Hepatocyte (in vitro differentiated cells): ENCODE data around the gene SLC6A12. TPM values are rescaled to one million over a fixed set of nuclear protein-coding genes. Genes with fewer than 3 reads are reported as not detected.
A peak's percentile ranks its signal among the peaks of the same experiment; 100 is the strongest.

ENCODE experiments used
- DNase-seq: peaks from one replicate; pipeline ENCODE4 v3.0.0-alpha.2; 2016; ENCODE audit warnings: low spot score
- H2AFZ ChIP-seq: fragments of 200-600 bp; sonication (generic); 2 replicates; pipeline ENCODE4 v1.6.0; 2016; ENCODE audit warnings: antibody characterized with exemption, mild to moderate bottlenecking
- H3K27ac ChIP-seq: fragments of 200-600 bp; sonication (generic); 2 replicates; pipeline ENCODE4 v1.5.1; 2016; ENCODE audit warnings: mild to moderate bottlenecking
- H3K27me3 ChIP-seq: fragments of 200-600 bp; sonication (generic); 2 replicates; pipeline ENCODE4 v1.6.1; 2016
- H3K36me3 ChIP-seq: fragments of 200-600 bp; sonication (generic); replicated peaks from 2 replicates; pipeline ENCODE4 v1.5.1; 2016; ENCODE audit warnings: low read depth; ENCODE audit not compliant: insufficient read depth
- H3K4me1 ChIP-seq: fragments of 200-600 bp; sonication (generic); 2 replicates; pipeline ENCODE4 v1.5.1; 2016; ENCODE audit warnings: mild to moderate bottlenecking, moderate library complexity; ENCODE audit not compliant: insufficient read depth
- H3K4me2 ChIP-seq: fragments of 200-600 bp; sonication (generic); 2 replicates; pipeline ENCODE4 v1.6.0; 2016
- H3K4me3 ChIP-seq: fragments of 200-600 bp; sonication (generic); 2 replicates; pipeline ENCODE4 v1.5.1; 2016; ENCODE audit warnings: mild to moderate bottlenecking
- H3K79me2 ChIP-seq: fragments of 200-600 bp; sonication (generic); 2 replicates; pipeline ENCODE4 v1.6.0; 2017; ENCODE audit warnings: mild to moderate bottlenecking
- H3K9me2 ChIP-seq: fragments of 200-600 bp; sonication (generic); replicated peaks from 2 replicates; pipeline ENCODE4 v1.6.0; 2017; ENCODE audit warnings: mild to moderate bottlenecking; ENCODE audit not compliant: insufficient read depth
- H3K9me3 ChIP-seq: fragments of 200-600 bp; sonication (generic); 2 replicates; pipeline ENCODE4 v1.5.1; 2016; ENCODE audit warnings: low read depth, mild to moderate bottlenecking
- H4K20me1 ChIP-seq: fragments of 200-600 bp; sonication (generic); 2 replicates; pipeline ENCODE4 v1.6.0; 2016; ENCODE audit warnings: mild to moderate bottlenecking; ENCODE audit not compliant: insufficient read depth, poor library complexity, severe bottlenecking
- EZH2 ChIP-seq: fragments of 200-600 bp; sonication (generic); IDR thresholded peaks from 2 replicates; pipeline ENCODE4 v1.6.1; 2016; ENCODE audit warnings: antibody characterized with exemption, mild to moderate bottlenecking, borderline replicate concordance
- EZH2phosphoT487 ChIP-seq: fragments of 200-600 bp; sonication (generic); IDR thresholded peaks from one replicate; pipeline ENCODE4 v1.6.1; 2018; ENCODE audit warnings: antibody characterized with exemption, mild to moderate bottlenecking, low read depth, moderate library complexity; ENCODE audit not compliant: unreplicated experiment, severe bottlenecking
- WGBS: methylation state at CpG from one replicate; pipeline ENCODE4 v1.1.6; 2016; ENCODE audit warnings: low lambda C conversion rate; ENCODE audit errors: missing lambda C conversion rate; 5-methylcytosine and 5-hydroxymethylcytosine counted together
- polyA plus RNA-seq: library from polyadenylated mRNA; unstranded; fragments of >200 nt; fragmentation: Nextera tagmentation; extraction: Ambion mirVana; gene quantifications from 2 replicates; pipeline ENCODE4 v1.2.1, GENCODE V29; 2016
- total RNA-seq: library from RNA; depleted of rRNA; stranded (reverse); fragments of >200 nt; gene quantifications from 2 replicates; pipeline ENCODE4 v1.2.3, GENCODE V29; 2014
- TF ChIP-seq, protein P1 (sequence below): fragments of 200-600 bp; sonication (generic); IDR thresholded peaks from 2 replicates; pipeline ENCODE4 v1.5.1; 2016; ENCODE audit warnings: antibody characterized with exemption, mild to moderate bottlenecking; ENCODE audit not compliant: poor library complexity

The SLC6A12 gene
- total and polyA plus RNA-seq, 2 experiments from 2014 or later = 6.1 to 7.9 TPM

DNA sequence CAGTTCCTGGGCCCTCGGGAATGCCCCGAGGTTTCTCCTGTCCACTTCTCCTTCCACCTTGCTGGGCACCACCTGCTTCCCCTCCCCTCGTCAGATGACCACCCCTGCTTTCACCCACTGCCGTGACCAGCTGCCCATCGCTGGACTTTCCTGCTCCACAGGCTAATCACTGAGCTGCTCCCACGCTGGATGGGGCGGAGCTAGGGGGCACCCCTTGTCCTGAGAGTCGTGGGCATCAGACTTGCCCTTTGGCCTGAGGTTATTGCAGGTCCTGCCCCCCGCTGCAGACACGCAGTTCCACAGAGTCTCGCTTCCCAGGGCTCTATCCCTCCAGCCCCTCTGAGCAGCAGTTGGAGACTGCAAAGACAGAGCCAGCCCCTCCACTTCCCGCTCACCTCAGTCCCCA lies 427 bp downstream of the SLC6A12 start:
- H3K4me2 ChIP-seq = peak overlapping the region; percentile 46
- H3K4me3 ChIP-seq = no peak overlapping the region
- no peak for DNase-seq
- H3K27ac ChIP-seq = no peak overlapping the region
- H3K4me1 ChIP-seq = peaks cover 11% of the 10 kb centered on the region
- no peaks in the 10 kb centered on the region for H3K36me3 ChIP-seq
- TF ChIP-seq EZH2phosphoT487 = no peak
- TF ChIP-seq, protein P1, sequence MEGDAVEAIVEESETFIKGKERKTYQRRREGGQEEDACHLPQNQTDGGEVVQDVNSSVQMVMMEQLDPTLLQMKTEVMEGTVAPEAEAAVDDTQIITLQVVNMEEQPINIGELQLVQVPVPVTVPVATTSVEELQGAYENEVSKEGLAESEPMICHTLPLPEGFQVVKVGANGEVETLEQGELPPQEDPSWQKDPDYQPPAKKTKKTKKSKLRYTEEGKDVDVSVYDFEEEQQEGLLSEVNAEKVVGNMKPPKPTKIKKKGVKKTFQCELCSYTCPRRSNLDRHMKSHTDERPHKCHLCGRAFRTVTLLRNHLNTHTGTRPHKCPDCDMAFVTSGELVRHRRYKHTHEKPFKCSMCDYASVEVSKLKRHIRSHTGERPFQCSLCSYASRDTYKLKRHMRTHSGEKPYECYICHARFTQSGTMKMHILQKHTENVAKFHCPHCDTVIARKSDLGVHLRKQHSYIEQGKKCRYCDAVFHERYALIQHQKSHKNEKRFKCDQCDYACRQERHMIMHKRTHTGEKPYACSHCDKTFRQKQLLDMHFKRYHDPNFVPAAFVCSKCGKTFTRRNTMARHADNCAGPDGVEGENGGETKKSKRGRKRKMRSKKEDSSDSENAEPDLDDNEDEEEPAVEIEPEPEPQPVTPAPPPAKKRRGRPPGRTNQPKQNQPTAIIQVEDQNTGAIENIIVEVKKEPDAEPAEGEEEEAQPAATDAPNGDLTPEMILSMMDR = no peak
- TF ChIP-seq EZH2 = no peak
- H3K27me3 ChIP-seq = no peaks in the 10 kb centered on the region
- H3K9me2 ChIP-seq = no peaks in the 10 kb centered on the region
- H3K9me3 ChIP-seq = no peaks in the 10 kb centered on the region
- 62% methylated on average over 12 of the region's 12 CpGs for WGBS
- no peaks in the 10 kb centered on the region for H4K20me1 ChIP-seq
- no peaks in the 10 kb centered on the region for H3K79me2 ChIP-seq
- H2AFZ ChIP-seq = no peak overlapping the region

DNA sequence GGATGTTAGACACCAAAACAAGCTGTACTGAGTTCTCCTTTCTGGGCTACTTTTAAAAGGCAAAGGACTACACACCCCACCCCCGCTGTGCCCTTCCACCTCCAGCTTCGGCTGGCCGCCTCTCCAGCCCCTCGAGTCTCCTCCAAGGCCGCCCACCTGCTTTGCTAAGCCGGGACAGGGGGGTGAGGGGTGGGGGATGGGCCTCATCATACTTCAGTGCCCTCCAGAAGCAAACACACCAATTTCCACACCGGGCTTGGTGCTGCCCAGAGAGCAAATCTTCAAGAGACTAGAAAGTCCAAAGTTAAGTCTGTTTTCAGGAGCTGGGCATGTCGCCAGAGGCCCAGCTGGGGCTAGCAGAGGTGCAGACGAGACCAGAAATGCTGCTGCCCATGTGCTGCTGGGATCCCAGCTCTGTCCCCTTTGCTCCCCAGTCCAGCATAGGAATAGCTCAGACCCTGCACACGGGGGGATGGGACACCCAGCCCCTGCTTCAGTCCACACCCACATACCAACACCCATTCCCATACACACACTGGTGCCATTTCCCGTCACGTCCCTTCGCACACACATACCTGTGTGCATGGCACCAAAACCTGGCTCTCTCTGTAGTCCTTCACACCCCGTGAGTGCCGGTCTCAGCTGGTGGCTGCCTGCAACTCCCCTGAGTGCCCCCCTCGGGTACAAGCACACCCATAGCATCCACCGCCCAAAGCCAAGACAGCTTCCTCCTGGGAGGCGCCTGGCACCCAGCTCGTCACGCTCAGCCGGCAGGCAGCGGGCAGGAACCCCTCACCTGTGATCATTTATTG lies 1.0 kb downstream of the SLC6A12 start:
- Histone ChIP-seq H2AFZ (no peak overlapping the region), H3K27me3 (no peaks in the 10 kb centered on the region), H3K9me2 (no peaks in the 10 kb centered on the region), H4K20me1 (no peaks in the 10 kb centered on the region), H3K4me1 (peaks cover 11% of the 10 kb centered on the region), H3K4me3 (no peak overlapping the region), H3K79me2 (no peaks in the 10 kb centered on the region), H3K36me3 (no peaks in the 10 kb centered on the region), H3K27ac (no peak overlapping the region), H3K9me3 (no peaks in the 10 kb centered on the region), H3K4me2 (peak overlapping the region; percentile 36)
- WGBS = 74% methylated on average over 22 of the region's 22 CpGs
- TF ChIP-seq, protein P1 = no peak
- TF ChIP-seq EZH2 (no peak), EZH2phosphoT487 (no peak)
- peak; percentile 40 for DNase-seq

DNA sequence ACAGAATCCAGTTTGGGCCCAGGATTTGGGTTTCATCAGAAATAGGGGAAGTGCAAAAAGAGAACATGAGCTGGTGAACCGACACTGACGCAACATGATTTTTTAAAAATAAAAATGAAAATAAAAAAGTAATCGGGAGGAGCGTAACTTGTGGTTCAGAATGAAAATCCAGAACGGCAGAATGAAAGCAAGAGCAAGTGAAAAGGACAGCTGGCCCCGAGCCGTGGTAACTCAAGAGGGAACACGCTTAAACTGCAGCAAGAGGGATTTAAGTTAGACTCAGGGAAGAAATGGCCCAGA lies 1.6 kb downstream of the SLC6A12 start:
- Histone ChIP-seq H2AFZ (no peak overlapping the region), H3K79me2 (no peaks in the 10 kb centered on the region), H3K27me3 (no peaks in the 10 kb centered on the region), H3K4me2 (peak overlapping the region; percentile 36), H3K36me3 (no peaks in the 10 kb centered on the region), H3K4me3 (no peak overlapping the region), H3K9me3 (no peaks in the 10 kb centered on the region), H3K27ac (no peak overlapping the region), H3K9me2 (no peaks in the 10 kb centered on the region), H4K20me1 (no peaks in the 10 kb centered on the region), H3K4me1 (peaks cover 11% of the 10 kb centered on the region)
- WGBS = 92% methylated on average over 8 of the region's 8 CpGs
- DNase-seq = no peak
- TF ChIP-seq EZH2phosphoT487 (no peak), EZH2 (no peak)
- TF ChIP-seq, protein P1 = no peak
